HK-2 (cell line): ENCODE measurements around the gene PPP2R5C.
"Not testable (repeated sequence)": the region's sequence is repeated elsewhere in the genome, so short reads cannot be mapped to it uniquely, and the experiment has no call there.

Source experiments
- DNase-seq: peaks from one replicate; pipeline ENCODE4 v3.0.0-alpha.2; 2018; ENCODE audit not compliant: unreplicated experiment

Gene PPP2R5C

DNA sequence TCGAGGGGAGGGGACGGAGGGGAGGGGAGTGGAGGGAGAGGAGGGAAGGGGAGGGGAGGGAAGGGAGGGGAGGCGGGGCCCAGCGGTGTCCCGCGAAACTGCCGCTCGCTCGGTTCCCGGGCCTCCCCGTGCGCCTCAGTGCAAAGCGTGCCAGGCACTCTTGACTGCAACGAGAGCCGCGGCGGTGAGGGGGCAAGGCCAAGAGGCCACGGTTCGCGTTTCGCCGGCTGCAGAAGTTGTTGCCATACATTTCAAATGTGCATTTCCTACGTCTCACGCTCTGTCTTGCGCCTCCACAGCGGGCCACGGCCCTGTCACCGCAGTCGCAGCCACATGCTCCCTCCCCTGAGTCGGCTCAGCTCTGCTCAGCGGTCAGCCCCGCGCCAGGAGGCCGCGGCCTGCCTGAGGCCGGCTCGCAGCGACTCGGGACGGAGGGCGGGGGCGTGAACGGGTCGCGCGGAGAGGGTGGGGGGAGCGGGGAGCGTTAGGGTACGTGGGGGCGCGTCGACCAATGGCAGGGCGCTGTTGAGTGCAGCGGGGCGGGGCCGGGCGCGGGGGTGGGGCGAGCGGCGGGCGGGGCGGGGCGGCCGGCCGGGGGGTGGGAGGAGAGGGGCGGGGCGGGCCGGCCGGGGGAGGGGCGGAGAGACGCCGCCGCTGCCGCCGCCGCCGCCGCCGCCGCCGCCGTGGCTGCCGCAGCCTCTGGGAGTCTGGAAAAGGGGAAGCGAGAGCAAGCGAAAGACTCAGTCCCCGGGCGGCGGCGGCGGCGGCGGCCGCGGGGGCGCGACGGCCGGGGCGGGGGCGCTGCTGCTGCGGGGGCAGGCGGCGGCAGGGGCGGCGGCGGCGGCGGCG is at the start of gene PPP2R5C:
PPP2R5C (plus strand) TSS at position 678 of the 849 bp plus-strand sequence. CDS start 185 bp downstream, outside the sequence.
- peak; percentile 87 for DNase-seq

GRCh38 chr14:101711857-101712233 is 49.7 kb upstream of the PPP2R5C start:
- DNase-seq, result not testable (repeated sequence)

- DNase-seq, result not testable (repeated sequence)
Observed at GRCh38 chr14:101712341-101712740, 49.2 kb upstream of the PPP2R5C start.

DNA sequence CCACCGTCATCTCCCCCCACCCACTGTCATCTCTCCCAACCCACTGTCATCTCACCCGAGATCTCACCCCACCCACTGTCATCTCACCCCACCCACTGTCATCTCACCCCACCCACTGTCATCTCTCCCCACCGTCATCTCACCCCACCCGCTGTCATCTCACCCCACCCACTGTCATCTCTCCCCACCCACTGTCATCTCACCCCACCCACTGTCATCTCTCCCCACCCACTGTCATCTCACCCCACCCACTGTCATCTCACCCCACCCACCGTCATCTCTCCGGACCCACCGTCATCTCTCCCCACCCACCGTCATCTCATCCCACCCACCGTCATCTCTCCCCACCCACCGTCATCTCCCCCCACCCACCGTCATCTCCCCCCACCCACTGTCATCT is 48.4 kb upstream of the PPP2R5C start:
- DNase-seq, result not testable (repeated sequence)

DNA sequence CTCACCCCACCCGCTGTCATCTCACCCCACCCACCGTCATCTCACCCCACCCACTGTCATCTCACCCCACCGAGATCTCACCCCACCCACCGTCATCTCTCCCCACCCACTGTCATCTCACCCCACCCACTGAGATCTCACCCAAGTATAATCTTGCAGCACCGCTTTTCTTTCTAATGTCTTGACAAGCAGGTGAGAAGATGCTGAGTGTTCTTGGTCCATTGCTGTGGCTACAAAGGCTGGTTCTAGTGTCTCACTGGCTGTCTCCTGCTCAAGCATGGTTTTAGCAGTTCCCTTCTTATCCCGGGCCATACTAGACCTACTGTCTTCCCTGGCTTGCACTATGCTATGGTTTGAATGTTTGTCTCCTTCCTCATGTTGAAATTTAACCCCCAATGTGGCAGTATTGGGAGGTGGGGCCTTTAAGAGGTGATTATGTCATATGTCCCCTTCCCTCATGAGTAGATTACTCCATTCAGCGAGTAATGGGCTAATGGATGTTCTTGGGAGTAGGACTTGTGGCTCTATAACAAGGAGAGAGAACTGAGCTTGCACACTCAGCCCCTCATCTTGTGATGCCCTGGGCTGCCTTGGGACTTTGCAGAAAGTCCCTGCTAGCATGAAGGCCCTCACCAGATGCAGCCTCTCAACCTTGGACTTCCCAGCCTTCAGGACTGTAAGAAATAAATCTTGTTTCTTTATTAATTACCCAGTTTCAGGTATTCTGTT is 47.7 kb upstream of the PPP2R5C start:
- no peak for DNase-seq

GRCh38 chr14:101714394-101714793 is 47.1 kb upstream of the PPP2R5C start:
- DNase-seq, result no peak

GRCh38 chr14:101715210-101716076 is 46.1 kb upstream of the PPP2R5C start:
- DNase-seq, result no peak

GRCh38 chr14:101716077-101716950 is 45.2 kb upstream of the PPP2R5C start:
- no peak for DNase-seq

- no peak for DNase-seq
Observed at GRCh38 chr14:101716956-101717662, 44.4 kb upstream of the PPP2R5C start.

GRCh38 chr14:101717663-101718490 is 43.6 kb upstream of the PPP2R5C start:
- no peak for DNase-seq

DNA sequence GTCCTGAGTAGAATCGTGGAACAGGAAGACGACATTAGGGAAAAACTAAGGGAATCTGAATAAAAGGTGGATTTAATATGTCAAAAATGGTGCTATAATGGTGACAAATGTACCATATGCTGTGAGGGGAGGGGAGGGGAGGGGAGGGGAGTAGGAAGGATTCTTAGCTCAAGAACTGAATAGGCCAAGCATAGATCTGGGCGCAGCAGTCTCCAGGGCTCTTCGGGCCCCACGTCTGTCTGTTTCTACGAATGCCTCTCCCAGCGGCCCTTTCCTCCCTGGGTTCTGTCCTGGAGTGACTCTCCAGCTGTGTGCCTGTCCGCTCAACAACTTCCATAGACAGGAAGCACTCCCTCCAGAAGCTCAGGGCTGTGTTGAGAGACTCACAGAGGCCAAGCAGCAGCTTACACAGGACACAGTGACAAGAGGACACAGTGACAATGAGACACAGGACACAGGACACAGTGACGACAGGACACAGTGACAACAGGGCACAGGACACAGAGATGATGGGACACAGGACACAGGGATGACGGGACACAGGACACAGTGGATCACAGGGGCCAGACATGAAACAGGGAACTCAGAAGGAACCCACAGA is 42.4 kb upstream of the PPP2R5C start:
- DNase-seq, result no peak

DNA sequence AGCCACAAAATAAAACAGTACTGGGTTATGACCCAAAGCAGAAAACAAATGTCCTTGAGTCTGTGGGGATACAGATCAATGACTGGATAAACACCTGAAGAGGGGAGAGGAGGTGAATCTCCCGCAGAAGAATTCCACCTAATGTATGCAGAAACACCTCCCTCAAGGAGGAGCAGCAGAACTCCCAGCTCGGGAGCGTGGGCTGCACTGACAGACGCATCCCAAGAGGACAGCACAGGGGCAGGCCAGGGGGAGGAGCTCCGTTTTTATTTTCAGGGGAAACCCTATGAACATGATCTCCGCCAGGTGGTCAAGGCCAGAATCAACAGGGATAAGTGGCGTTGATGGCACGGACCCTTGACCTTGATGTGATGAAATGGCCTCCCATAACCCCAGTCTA is 41.8 kb upstream of the PPP2R5C start:
- no peak for DNase-seq

GRCh38 chr14:101721111-101721510 is 40.4 kb upstream of the PPP2R5C start:
- no peak for DNase-seq

- no peak for DNase-seq
Observed at GRCh38 chr14:101721951-101722661, 39.4 kb upstream of the PPP2R5C start.

- DNase-seq, result no peak
Observed at GRCh38 chr14:101723061-101723595, 38.4 kb upstream of the PPP2R5C start.

DNA sequence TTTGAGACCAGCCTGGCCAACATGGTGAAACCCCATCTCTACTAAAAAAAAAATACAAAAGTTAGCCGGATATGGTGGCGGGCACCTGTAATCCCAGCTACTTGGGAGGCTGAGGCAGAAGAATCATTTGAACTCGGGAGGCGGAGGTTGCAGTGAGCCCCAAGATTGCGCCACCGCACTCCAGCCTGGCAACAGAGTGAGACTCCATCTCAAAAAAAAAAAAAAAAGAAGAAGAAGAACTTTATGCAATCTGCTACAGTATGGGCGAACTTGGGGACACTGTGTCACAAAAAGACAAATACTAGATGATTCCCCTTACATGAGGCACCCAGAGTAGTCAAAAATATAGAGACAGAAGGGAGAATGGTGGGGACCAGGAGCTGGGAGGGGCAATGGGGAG is 35.9 kb upstream of the PPP2R5C start:
- DNase-seq, result not testable (repeated sequence)

DNA sequence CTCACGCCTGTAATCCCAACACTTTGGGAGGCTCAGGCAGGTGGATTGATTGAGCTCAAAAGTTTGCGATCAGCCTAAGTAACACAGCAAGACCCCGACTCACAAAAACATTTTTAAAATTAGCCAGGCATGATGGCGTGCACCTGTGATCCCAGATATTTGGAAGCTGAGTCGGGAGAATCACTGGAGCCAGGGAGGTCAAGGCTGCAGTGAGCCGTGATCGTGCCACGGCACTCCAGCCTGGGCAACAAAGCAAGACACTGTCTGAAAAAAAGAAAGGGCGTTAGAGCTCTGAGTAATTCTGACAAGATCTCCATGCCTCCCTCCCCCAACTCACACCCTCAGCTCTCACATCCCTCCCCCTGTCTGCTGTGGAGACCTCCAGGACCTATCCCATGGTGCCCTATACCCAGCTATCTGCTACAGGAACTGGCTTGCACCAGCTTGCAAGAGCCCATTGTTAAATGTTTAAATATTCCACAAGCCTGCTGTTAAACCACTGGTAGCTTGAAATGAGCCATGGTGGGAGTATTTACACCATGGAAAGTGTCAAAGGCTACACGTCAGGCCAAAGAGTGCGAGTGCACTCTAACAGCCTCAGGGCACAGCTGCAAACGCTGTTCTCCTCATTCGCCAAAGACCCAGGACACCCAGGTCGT is 35.1 kb upstream of the PPP2R5C start:
- DNase-seq, result no peak

- DNase-seq, result no peak
Observed at GRCh38 chr14:101726954-101727302, 34.6 kb upstream of the PPP2R5C start.
